ENCODE results near the gene SH3D19. TPM values are rescaled to one million over a fixed set of nuclear protein-coding genes. Genes with fewer than 3 reads are reported as not detected.

SH3D19 gene
- total and polyA plus RNA-seq, 12 donors: 32.4 to 175 (median 116) TPM

GRCh38 chr4:151340751-151341385 lies 15.5 kb upstream of the SH3D19 start:
- no peaks in the 10 kb centered on the region for H3K9me3 ChIP-seq
- no peak overlapping the region for H3K27ac ChIP-seq
- H3K36me3 ChIP-seq: no peaks in the 10 kb centered on the region
- ATAC-seq: no peak
- H3K4me3 ChIP-seq: no peak overlapping the region
- TF ChIP-seq, protein P1, sequence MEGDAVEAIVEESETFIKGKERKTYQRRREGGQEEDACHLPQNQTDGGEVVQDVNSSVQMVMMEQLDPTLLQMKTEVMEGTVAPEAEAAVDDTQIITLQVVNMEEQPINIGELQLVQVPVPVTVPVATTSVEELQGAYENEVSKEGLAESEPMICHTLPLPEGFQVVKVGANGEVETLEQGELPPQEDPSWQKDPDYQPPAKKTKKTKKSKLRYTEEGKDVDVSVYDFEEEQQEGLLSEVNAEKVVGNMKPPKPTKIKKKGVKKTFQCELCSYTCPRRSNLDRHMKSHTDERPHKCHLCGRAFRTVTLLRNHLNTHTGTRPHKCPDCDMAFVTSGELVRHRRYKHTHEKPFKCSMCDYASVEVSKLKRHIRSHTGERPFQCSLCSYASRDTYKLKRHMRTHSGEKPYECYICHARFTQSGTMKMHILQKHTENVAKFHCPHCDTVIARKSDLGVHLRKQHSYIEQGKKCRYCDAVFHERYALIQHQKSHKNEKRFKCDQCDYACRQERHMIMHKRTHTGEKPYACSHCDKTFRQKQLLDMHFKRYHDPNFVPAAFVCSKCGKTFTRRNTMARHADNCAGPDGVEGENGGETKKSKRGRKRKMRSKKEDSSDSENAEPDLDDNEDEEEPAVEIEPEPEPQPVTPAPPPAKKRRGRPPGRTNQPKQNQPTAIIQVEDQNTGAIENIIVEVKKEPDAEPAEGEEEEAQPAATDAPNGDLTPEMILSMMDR (IDR thresholded peaks at IDR 0.05): no peak
- 90 to 94% methylated on average over 5 of the region's 5 CpGs for WGBS, 2 donors
- no peaks in the 10 kb centered on the region for H3K4me1 ChIP-seq
- no peak for DNase-seq
- intact Hi-C loops (cut with DNase I): loop anchor here in 2 of 10 donors (10.0 kb wide), 2 partner anchors 206 to 226 kb away; no protein-coding TSS in a partner anchor
- H3K27me3 ChIP-seq: no peaks in the 10 kb centered on the region

GRCh38 chr4:151339467-151339866 lies 14.1 kb upstream of the SH3D19 start:
- ATAC-seq: no peak
- Histone ChIP-seq H3K36me3 (no peaks in the 10 kb centered on the region), H3K27ac (no peak overlapping the region), H3K4me1 (no peaks in the 10 kb centered on the region), H3K4me3 (no peak overlapping the region), H3K27me3 (no peaks in the 10 kb centered on the region), H3K9me3 (no peaks in the 10 kb centered on the region)
- no peak for DNase-seq
- TF ChIP-seq, protein P1 (IDR thresholded peaks at IDR 0.05): no peak
- intact Hi-C loops (cut with DNase I): no loop called here
- WGBS, 2 donors: 86 to 92% methylated on average over 2 of the region's 2 CpGs

DNA sequence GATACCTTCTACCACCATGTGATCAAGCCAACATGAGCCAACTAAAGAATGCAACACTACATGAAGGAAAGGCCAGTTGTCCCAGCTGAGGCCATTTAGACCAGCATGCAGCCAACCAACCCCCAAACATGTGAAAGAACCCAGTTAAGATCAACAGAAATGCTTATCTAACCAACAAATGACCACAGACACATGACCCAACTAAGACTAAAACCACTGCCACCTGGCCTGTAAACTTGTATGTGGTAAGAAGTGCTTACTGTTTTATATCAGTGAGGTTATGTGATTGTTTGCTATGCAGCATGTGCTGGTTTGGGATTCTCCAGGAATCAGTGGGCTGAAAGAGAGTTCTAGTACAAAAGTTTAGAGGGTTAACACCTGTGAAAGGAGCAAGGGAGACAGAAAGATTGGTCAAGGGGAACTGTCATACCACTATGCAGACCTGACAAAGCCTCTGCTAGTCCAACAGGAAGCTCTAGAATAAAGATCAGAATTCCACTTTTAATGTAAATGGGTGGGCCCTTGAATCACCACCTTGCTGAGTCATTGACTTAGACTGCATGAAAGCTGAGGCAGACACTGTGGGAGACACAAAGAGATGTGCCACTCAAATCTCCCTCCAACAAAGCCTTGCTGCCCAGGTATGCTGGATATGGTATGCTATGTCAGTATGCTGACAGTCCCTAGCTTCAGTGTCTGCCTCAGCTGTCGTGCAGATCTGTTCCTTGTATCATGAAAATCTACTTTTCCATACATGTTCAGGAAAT lies 6.1 kb upstream of the SH3D19 start:
- H3K27ac ChIP-seq: no peak overlapping the region
- no peaks in the 10 kb centered on the region for H3K9me3 ChIP-seq
- no peaks in the 10 kb centered on the region for H3K36me3 ChIP-seq
- intact Hi-C loops (cut with DNase I): no loop called here
- H3K27me3 ChIP-seq: peaks cover 0 to 4% (median 0%) of the 10 kb centered on the region in 7 donors
- TF ChIP-seq, protein P1 (IDR thresholded peaks at IDR 0.05): no peak
- H3K4me1 ChIP-seq: no peaks in the 10 kb centered on the region
- WGBS, 2 donors: 89 to 90% methylated on average over 1 of the region's 1 CpG
- no peak overlapping the region for H3K4me3 ChIP-seq
- DNase-seq: no peak
- no peak for ATAC-seq

- H3K9me3 ChIP-seq: no peaks in the 10 kb centered on the region
- DNase-seq: no peak
- no peaks in the 10 kb centered on the region for H3K36me3 ChIP-seq
- peaks cover 0 to 5% (median 0%) of the 10 kb centered on the region in 9 donors for H3K4me1 ChIP-seq
- 93 to 95% methylated on average over 4 of the region's 4 CpGs for WGBS, 2 donors
- TF ChIP-seq, protein P1 (IDR thresholded peaks at IDR 0.05): no peak
- no peak overlapping the region for H3K27ac ChIP-seq
- peaks cover 0 to 25% (median 0%) of the 10 kb centered on the region in 7 donors for H3K27me3 ChIP-seq
- ATAC-seq: no peak
- no peak overlapping the region for H3K4me3 ChIP-seq
- intact Hi-C loops (cut with DNase I): loop anchor here in 1 of 10 donors (5.0 to 10.0 kb wide), 2 partner anchors 33 to 125 kb away; no protein-coding TSS in a partner anchor
These were observed 4.0 kb upstream of the SH3D19 start for GRCh38 chr4:151329217-151330007.

All from heart right ventricle (tissue), 16 donors.